ENCODE measurements around the gene C16orf82. TPM values are rescaled to one million over a fixed set of nuclear protein-coding genes. Genes with fewer than 3 reads are reported as not detected.

C16orf82 gene
- polyA plus RNA-seq, 2 of the 4 experiments (the other 2 are of a cell fraction): not detected

DNA sequence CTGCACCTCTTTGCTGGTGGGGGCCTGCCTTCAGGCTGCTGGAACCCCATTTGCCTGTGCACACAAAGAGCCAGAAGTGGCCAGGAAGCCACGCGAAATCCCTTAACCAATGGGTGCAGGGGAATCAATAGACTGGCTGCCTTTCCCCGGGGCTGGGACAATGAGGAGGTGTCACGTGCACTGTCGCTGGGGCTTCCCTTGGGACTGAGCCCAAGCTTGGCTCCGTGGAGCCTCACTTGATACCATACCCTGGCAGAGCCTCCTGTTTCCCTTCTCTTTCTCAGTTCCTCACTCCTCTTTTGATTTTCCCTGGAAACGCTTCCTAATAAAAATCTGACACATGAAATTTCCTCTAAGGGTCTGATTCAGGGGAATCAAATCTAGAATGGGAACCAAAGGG lies 38.8 kb upstream of the C16orf82 start:
- DNase-seq (ENCODE audit: low read depth in 1 of 2, low spot score in 1 of 2) (no peak), ATAC-seq (no peak), FAIRE-seq (no peak)
- no peaks in the 10 kb centered on the region for H3K9me3 ChIP-seq
- WGBS (ENCODE audit: missing lambda C conversion rate): 0% methylated on average over 5 of the region's 7 CpGs
- no peak overlapping the region for H3K27ac ChIP-seq
- TF ChIP-seq EHMT2 (IDR thresholded peaks at IDR 0.05; ENCODE audit: low read depth) (no peak), POLR2A (IDR thresholded peaks at IDR 0.05; ENCODE audit: low read length) (no peak), HOXB13 (CRISPR knock-in tag; IDR thresholded peaks at IDR 0.05; ENCODE audit: low read depth) (no peak), NFE2L2 (conservative IDR thresholded peaks at IDR 0.05; ENCODE audit: low read length) (no peak), RAD21 (conservative IDR thresholded peaks at IDR 0.05 in 1 of 2, IDR thresholded peaks at IDR 0.05 in 1 of 2) (no peak), KDM1A (IDR thresholded peaks at IDR 0.05; ENCODE audit: low read depth) (no peak), RCOR1 (IDR thresholded peaks at IDR 0.05; ENCODE audit: low read depth, low read length) (no peak), TFCP2L1 (CRISPR knock-in tag; IDR thresholded peaks at IDR 0.05) (no peak), CEBPB (IDR thresholded peaks at IDR 0.05) (no peak), ZC3H11A (IDR thresholded peaks at IDR 0.05) (no peak), FOSB (CRISPR knock-in tag; IDR thresholded peaks at IDR 0.05) (no peak), CHD4 (IDR thresholded peaks at IDR 0.05; ENCODE audit: borderline replicate concordance) (no peak), HDAC2 (IDR thresholded peaks at IDR 0.05) (no peak), NPAS2 (CRISPR knock-in tag; IDR thresholded peaks at IDR 0.05; ENCODE audit: borderline replicate concordance) (no peak)
- TF ChIP-seq, protein P1, sequence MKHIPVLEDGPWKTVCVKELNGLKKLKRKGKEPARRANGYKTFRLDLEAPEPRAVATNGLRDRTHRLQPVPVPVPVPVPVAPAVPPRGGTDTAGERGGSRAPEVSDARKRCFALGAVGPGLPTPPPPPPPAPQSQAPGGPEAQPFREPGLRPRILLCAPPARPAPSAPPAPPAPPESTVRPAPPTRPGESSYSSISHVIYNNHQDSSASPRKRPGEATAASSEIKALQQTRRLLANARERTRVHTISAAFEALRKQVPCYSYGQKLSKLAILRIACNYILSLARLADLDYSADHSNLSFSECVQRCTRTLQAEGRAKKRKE (CRISPR knock-in tag; IDR thresholded peaks at IDR 0.05; ENCODE audit: low read depth): no peak
- TF ChIP-seq, protein P2, sequence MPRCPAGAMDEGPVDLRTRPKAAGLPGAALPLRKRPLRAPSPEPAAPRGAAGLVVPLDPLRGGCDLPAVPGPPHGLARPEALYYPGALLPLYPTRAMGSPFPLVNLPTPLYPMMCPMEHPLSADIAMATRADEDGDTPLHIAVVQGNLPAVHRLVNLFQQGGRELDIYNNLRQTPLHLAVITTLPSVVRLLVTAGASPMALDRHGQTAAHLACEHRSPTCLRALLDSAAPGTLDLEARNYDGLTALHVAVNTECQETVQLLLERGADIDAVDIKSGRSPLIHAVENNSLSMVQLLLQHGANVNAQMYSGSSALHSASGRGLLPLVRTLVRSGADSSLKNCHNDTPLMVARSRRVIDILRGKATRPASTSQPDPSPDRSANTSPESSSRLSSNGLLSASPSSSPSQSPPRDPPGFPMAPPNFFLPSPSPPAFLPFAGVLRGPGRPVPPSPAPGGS (IDR thresholded peaks at IDR 0.05): no peak
- TF ChIP-seq, protein P3, sequence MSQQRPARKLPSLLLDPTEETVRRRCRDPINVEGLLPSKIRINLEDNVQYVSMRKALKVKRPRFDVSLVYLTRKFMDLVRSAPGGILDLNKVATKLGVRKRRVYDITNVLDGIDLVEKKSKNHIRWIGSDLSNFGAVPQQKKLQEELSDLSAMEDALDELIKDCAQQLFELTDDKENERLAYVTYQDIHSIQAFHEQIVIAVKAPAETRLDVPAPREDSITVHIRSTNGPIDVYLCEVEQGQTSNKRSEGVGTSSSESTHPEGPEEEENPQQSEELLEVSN (IDR thresholded peaks at IDR 0.05; ENCODE audit: borderline replicate concordance, low read depth): no peak
- TF ChIP-seq, protein P4, sequence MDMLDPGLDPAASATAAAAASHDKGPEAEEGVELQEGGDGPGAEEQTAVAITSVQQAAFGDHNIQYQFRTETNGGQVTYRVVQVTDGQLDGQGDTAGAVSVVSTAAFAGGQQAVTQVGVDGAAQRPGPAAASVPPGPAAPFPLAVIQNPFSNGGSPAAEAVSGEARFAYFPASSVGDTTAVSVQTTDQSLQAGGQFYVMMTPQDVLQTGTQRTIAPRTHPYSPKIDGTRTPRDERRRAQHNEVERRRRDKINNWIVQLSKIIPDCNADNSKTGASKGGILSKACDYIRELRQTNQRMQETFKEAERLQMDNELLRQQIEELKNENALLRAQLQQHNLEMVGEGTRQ (IDR thresholded peaks at IDR 0.05): no peak
- TF ChIP-seq, protein P5, sequence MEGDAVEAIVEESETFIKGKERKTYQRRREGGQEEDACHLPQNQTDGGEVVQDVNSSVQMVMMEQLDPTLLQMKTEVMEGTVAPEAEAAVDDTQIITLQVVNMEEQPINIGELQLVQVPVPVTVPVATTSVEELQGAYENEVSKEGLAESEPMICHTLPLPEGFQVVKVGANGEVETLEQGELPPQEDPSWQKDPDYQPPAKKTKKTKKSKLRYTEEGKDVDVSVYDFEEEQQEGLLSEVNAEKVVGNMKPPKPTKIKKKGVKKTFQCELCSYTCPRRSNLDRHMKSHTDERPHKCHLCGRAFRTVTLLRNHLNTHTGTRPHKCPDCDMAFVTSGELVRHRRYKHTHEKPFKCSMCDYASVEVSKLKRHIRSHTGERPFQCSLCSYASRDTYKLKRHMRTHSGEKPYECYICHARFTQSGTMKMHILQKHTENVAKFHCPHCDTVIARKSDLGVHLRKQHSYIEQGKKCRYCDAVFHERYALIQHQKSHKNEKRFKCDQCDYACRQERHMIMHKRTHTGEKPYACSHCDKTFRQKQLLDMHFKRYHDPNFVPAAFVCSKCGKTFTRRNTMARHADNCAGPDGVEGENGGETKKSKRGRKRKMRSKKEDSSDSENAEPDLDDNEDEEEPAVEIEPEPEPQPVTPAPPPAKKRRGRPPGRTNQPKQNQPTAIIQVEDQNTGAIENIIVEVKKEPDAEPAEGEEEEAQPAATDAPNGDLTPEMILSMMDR (IDR thresholded peaks at IDR 0.05): no peak
- TF ChIP-seq, protein P6, sequence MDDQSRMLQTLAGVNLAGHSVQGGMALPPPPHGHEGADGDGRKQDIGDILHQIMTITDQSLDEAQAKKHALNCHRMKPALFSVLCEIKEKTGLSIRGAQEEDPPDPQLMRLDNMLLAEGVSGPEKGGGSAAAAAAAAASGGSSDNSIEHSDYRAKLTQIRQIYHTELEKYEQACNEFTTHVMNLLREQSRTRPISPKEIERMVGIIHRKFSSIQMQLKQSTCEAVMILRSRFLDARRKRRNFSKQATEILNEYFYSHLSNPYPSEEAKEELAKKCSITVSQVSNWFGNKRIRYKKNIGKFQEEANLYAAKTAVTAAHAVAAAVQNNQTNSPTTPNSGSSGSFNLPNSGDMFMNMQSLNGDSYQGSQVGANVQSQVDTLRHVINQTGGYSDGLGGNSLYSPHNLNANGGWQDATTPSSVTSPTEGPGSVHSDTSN (IDR thresholded peaks at IDR 0.05): no peak
- ChIA-PET POLR2A (no interaction called here), CTCF (no interaction called here)
- no peak overlapping the region for H3K4me3 ChIP-seq
- no peaks in the 10 kb centered on the region for H3K4me1 ChIP-seq
- no peak overlapping the region for H3K4me2 ChIP-seq

DNA sequence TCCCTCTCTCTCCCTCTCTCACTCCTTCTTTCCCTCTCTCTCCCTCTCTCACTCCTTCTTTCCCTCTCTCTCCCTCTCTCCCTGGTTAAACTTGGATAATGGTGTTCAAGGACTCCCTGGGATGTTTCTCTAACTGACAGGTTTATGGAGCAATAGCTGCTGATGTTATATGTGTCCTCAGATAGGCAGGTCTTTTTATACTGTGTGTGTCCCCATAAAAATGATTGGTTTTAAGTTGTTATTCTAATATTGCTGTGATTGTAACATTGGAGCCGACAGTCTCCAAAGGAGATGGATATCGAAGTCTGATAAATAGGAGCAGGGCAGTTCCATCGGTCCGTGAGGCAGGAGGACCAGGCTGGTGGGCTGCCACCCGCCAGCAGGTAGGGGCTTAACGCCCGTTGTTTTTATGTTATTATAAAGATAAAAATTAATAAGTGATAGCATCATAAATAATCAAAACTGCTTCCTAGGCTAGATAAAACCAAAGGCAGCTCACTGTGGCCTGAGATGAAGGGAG lies 38.1 kb upstream of the C16orf82 start:
- WGBS (ENCODE audit: missing lambda C conversion rate): under 1% methylated on average over 7 of the region's 7 CpGs
- CTCF ChIA-PET: no interaction called here
- H3K4me1 ChIP-seq: no peaks in the 10 kb centered on the region
- no peak overlapping the region for H3K4me3 ChIP-seq
- DNase-seq (ENCODE audit: low read depth in 1 of 2, low spot score in 1 of 2) (no peak), FAIRE-seq (no peak), ATAC-seq (no peak)
- POLR2A ChIA-PET: no interaction called here
- H3K9me3 ChIP-seq: no peaks in the 10 kb centered on the region
- no peak overlapping the region for H3K4me2 ChIP-seq
- H3K27ac ChIP-seq: no peak overlapping the region
- TF ChIP-seq, protein P2 (IDR thresholded peaks at IDR 0.05): no peak
- TF ChIP-seq BHLHE40 (IDR thresholded peaks at IDR 0.05; ENCODE audit: low read depth, low read length): no peak
- no peak for TF ChIP-seq ZSCAN20 (CRISPR knock-in tag; IDR thresholded peaks at IDR 0.05)
- no peak for TF ChIP-seq CBX8 (IDR thresholded peaks at IDR 0.05)
- no peak for TF ChIP-seq FOSL2 (IDR thresholded peaks at IDR 0.05)
- TF ChIP-seq FOSL2 (CRISPR knock-in tag; IDR thresholded peaks at IDR 0.05): no peak
- no peak for TF ChIP-seq ZNF302 (CRISPR knock-in tag; IDR thresholded peaks at IDR 0.05)
- TF ChIP-seq HOXB5 (CRISPR knock-in tag; IDR thresholded peaks at IDR 0.05): no peak
- TF ChIP-seq TP53 (CRISPR knock-in tag; IDR thresholded peaks at IDR 0.05): no peak
- no peak for TF ChIP-seq EHMT2 (IDR thresholded peaks at IDR 0.05; ENCODE audit: low read depth)
- no peak for TF ChIP-seq PHF8 (IDR thresholded peaks at IDR 0.05; ENCODE audit: borderline replicate concordance, low read depth)
- TF ChIP-seq, protein P3 (IDR thresholded peaks at IDR 0.05; ENCODE audit: borderline replicate concordance, low read depth): no peak
